ENCODE results near the gene SLC30A3. TPM values are rescaled to one million over a fixed set of nuclear protein-coding genes. Genes with fewer than 3 reads are reported as not detected.

Gene SLC30A3
- total and polyA plus RNA-seq, 2 of the 4 experiments (the other 2 are of a cell fraction) = 0.15 TPM; not detected in 1

DNA sequence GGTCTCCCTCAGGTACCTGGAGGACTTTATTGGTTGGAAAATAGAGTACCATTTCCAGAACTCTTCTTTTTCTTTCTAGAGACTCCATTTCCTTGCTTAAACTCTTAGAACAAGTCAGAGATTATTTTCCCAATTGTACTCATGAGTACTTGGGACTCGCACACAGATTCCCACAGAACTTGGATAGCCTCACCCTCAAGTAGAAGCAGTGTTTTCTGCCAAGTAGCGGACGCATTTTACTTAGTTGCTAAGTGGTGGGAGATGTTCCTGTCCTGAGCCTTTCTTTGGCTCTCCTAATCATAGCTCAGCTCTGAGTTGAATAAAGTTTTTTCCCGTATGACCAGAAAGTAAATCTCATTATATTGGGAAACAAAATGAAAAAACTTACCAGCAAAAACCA lies 17.2 kb downstream of the SLC30A3 start:
- Histone ChIP-seq H3K27me3 (ENCODE audit: control insufficient read depth, insufficient read depth, low read length) (peaks cover 2% of the 10 kb centered on the region), H3K4ac (ENCODE audit: low read depth, low read length) (no peak overlapping the region), H2AK5ac (ENCODE audit: low read depth, low read length) (no peak overlapping the region), H3K9me1 (ENCODE audit: insufficient read depth, low read length) (no peaks in the 10 kb centered on the region), H3K23ac (ENCODE audit: low read depth, low read length) (no peak overlapping the region), H3K9ac (ENCODE audit: low read depth, low read length) (no peak overlapping the region), H4K5ac (ENCODE audit: low read depth, low read length) (no peak overlapping the region), H3K18ac (ENCODE audit: low read depth, low read length) (no peak overlapping the region), H2BK15ac (ENCODE audit: low read depth, low read length) (no peak overlapping the region), H2AK9ac (replicated peaks; ENCODE audit: low read depth, low read length, poor library complexity) (peak overlapping the region; percentile 70), H2AFZ (replicated peaks; ENCODE audit: low read length, poor library complexity) (no peak overlapping the region), H2BK5ac (ENCODE audit: low read depth, low read length, poor library complexity, severe bottlenecking) (no peak overlapping the region), H4K20me1 (ENCODE audit: insufficient read depth, low read length) (no peaks in the 10 kb centered on the region; the same call in 1 of the 2 replicates), H3K36me3 (ENCODE audit: control insufficient read depth, insufficient read depth, low read length) (peaks cover 38% of the 10 kb centered on the region), H4K91ac (ENCODE audit: insufficient read depth, low read depth, low read length) (no peak overlapping the region), H3K4me1 (ENCODE audit: control insufficient read depth, insufficient read depth, low read length) (no peaks in the 10 kb centered on the region), H2BK20ac (ENCODE audit: low read depth, low read length) (no peak overlapping the region), H2BK120ac (ENCODE audit: low read depth, low read length) (no peak overlapping the region), H3K56ac (ENCODE audit: extremely low read depth, insufficient read depth, low read length) (no peak overlapping the region), H4K8ac (ENCODE audit: low read depth in 2 of 2, low read length in 2 of 2) (no peak overlapping the region), H3K27ac (ENCODE audit: insufficient read depth, low read length) (no peak overlapping the region), H3K79me1 (ENCODE audit: low read depth in 1 of 2, low read length in 2 of 2) (no peaks in the 10 kb centered on the region), H3K14ac (replicated peaks; ENCODE audit: low read depth, low read length) (no peak overlapping the region), H3K4me2 (ENCODE audit: low read depth, low read length) (no peak overlapping the region), H3K9me3 (ENCODE audit: control insufficient read depth, insufficient read depth, low read length) (no peaks in the 10 kb centered on the region), H3K4me3 (ENCODE audit: insufficient read depth, low read depth, low read length) (no peak overlapping the region)
- no peak for DNase-seq
- ChIA-PET CTCF (no interaction called here), POLR2A (ENCODE audit: unreplicated experiment) (no interaction called here)
- WGBS, 2 experiments (ENCODE audit: extremely low coverage in 2 of 2, insufficient read length in 1 of 2) = no CpG with 5 or more reads among the region's 4 CpGs
- no peak for TF ChIP-seq RFX5 (IDR thresholded peaks at IDR 0.05; ENCODE audit: low read depth, low read length)
- TF ChIP-seq POLR2A (IDR thresholded peaks at IDR 0.05; ENCODE audit: low read depth, low read length) = no peak
- TF ChIP-seq FOS (IDR thresholded peaks at IDR 0.05; ENCODE audit: low read depth, low read length) = no peak
- TF ChIP-seq CHD1 (IDR thresholded peaks at IDR 0.05; ENCODE audit: low read depth, low read length) = no peak
- TF ChIP-seq RAD21 (IDR thresholded peaks at IDR 0.05; ENCODE audit: low read length) = no peak
- intact Hi-C loops (cut with micrococcal nuclease) = no loop called here
- BruUV-seq (replicated peaks) = no TSS peak
- no peak for ATAC-seq (ENCODE audit: low read depth)
- dilution Hi-C loops (cut with HindIII; ENCODE audit: low sequenced_read_pairs, unreplicated experiment) = no loop called here
- in situ Hi-C loops (cut with MboI; ENCODE audit: low sequenced_read_pairs) = no loop called here

Measured in IMR-90 (cell line).